Esophagus muscularis mucosa (tissue), 4 donors: ENCODE data around the gene CELF5. TPM values are rescaled to one million over a fixed set of nuclear protein-coding genes. Genes with fewer than 3 reads are reported as not detected.

Experiments
- DNase-seq: peaks from one replicate; pipeline ENCODE4 v3.0.0-alpha.2; 2017; ENCODE audit errors: extremely low spot score
- H3K27ac ChIP-seq, 4 donors: fragments of 200-600 bp; sonication (generic); replicated peaks in 1 of 4; 1 replicate in 3 of 4; 2 replicates in 1 of 4; pipeline ENCODE4 v1.5.1; 2016 to 2019; ENCODE audit warnings: mild to moderate bottlenecking in 1 of 4
- H3K27me3 ChIP-seq, 4 donors: fragments of 200-600 bp; sonication (generic); one replicate each; pipeline versions ENCODE4 v1.5.1 to v1.6.0; 2016 to 2019
- H3K36me3 ChIP-seq, 4 donors: fragments of 200-600 bp; sonication (generic); one replicate each; pipeline ENCODE4 v1.5.1; 2016 to 2019
- H3K4me1 ChIP-seq, 4 donors: fragments of 200-600 bp; sonication (generic); one replicate each; pipeline ENCODE4 v1.5.1; 2016 to 2019
- H3K4me3 ChIP-seq, 4 donors: fragments of 200-600 bp; sonication (generic); 1 replicate in 2 of 4; 2 replicates in 2 of 4; pipeline ENCODE4 v1.5.1; 2016 to 2019; ENCODE audit warnings: mild to moderate bottlenecking in 4 of 4, moderate library complexity in 1 of 4
- H3K9me3 ChIP-seq, 4 donors: fragments of 200-600 bp; sonication (generic); 1 replicate in 3 of 4; 2 replicates in 1 of 4; pipeline ENCODE4 v1.5.1; 2016 to 2019
- EP300 ChIP-seq: sonication (generic); formaldehyde crosslinking; IDR thresholded peaks from one replicate; pipeline ENCODE4 v1.6.1; 2017; ENCODE audit warnings: antibody characterized with exemption
- POLR2A ChIP-seq: fragments of 450-650 bp; IDR thresholded peaks from one replicate; pipeline ENCODE4 v1.6.1; 2017; ENCODE audit warnings: antibody characterized with exemption, moderate library complexity, mild to moderate bottlenecking, low read depth
- POLR2AphosphoS5 ChIP-seq, 2 donors: sonication (generic); formaldehyde crosslinking; IDR thresholded peaks; one replicate each; pipeline ENCODE4 v1.6.1; 2017; ENCODE audit warnings: antibody characterized with exemption in 2 of 2
- WGBS: methylation state at CpG from one replicate; pipeline ENCODE4 v1.1.5; 2018; 5-methylcytosine and 5-hydroxymethylcytosine counted together
- intact Hi-C: fragments of 100-400 bp; cut with DNase I; formaldehyde crosslinking; loops from one replicate; pipeline ENCODE4 v1.15.1; 2023
- total RNA-seq, 4 donors: library from RNA; depleted of rRNA; stranded (reverse); fragments of >200 nt; gene quantifications; one replicate each; pipeline versions ENCODE4 v1.1.0 to v1.2.1, GENCODE V29; 2016
- TF ChIP-seq, protein P1 (sequence below), 3 experiments: fragments of 200-600 bp in 2 of 3; fragments of 450-650 bp in 1 of 3; sonication (generic) in 2 of 3; IDR thresholded peaks; one replicate each; pipeline ENCODE4 v1.5.1; 2017 to 2019; ENCODE audit warnings: antibody characterized with exemption in 3 of 3, mild to moderate bottlenecking in 2 of 3, moderate library complexity in 1 of 3

Gene CELF5
- total RNA-seq, 4 donors from 2014 or later, result 0.17 TPM; not detected in 3

DNA sequence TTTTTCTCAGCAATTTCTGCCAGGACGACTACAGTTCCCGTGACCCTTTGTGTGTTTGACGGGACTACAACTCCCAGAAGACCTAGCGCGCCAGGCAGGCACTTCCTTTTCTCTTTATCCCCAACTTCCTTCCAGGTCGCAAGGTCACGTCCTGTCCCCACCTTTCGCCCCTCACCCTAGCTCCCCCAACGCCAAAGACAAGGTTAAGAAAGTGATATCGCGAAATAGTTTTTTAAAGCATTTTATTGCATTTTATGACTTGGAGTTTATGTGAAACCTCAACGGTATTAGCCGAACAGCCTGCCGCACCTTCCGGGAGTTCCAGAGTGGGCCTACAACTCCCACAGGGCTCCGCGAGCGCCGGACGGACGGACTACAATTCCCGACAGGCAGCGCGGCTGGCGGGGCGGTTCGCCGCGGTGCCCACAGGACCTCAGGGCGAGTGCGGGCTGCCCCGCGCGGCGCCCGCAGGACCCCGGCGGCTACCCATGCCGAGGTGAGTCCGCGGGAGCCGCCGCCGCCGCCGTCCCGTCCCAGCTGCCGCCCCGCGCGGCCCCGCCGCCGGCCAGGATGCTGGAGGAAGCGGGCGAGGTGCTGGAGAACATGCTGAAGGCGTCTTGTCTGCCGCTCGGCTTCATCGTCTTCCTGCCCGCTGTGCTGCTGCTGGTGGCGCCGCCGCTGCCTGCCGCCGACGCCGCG is 38.9 kb upstream of the CELF5 start, which contains the start of gene NCLN:
NCLN (plus strand) TSS at position 470 of the 699 bp plus-strand sequence; CDS start at position 571, 101 bp downstream.
- H3K4me1 ChIP-seq, result peaks cover 16 to 51% (median 37%) of the 10 kb centered on the region in 4 donors
- no peaks in the 10 kb centered on the region for H3K27me3 ChIP-seq
- peaks cover 0 to 17% (median 11%) of the 10 kb centered on the region in 4 donors for H3K36me3 ChIP-seq
- TF ChIP-seq EP300 (no peak), POLR2AphosphoS5 (IDR thresholded peaks at IDR 0.05) (peak; percentile 62 to 71)
- peak within 1 kb of the TSS; percentile 84 to 97 (median 95) for H3K4me3 ChIP-seq
- WGBS, result under 1% methylated on average over 20 of the region's 69 CpGs
- intact Hi-C loops, result no loop called here
- H3K27ac ChIP-seq, result peak within 1 kb of the TSS; percentile 73 to 85 (median 81)
- peak; percentile 99 for DNase-seq
- H3K9me3 ChIP-seq, result no peaks in the 10 kb centered on the region

DNA sequence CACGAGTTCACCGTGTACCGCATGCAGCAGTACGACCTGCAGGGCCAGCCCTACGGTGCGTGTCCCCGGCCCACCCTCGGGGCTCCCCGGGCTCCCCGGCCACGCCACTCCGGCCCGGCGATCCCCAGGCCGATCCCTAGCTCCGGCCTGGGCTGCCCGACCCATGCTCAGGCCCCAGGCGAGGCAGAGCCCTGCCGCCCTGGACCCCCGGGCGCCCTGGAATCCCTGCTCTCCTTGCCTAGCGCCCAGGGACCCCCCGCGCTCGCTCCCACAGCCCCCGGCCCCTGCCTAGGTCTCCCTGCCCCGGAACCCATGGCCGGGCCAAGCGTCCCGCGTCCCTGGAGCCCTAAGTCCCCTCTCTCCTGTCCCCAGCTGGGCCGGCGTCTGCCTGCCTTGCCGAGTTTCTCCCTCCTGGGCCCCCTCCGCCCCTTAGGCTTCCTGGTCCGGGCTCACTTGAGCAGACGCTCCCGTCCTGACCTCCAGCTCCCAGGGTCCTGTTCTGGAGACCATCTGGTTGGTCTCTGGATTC is 38.2 kb upstream of the CELF5 start:
- intact Hi-C loops, result no loop called here
- peak overlapping the region; percentile 84 to 97 (median 95) for H3K4me3 ChIP-seq
- peaks cover 0 to 18% (median 12%) of the 10 kb centered on the region in 4 donors for H3K36me3 ChIP-seq
- no peaks in the 10 kb centered on the region for H3K9me3 ChIP-seq
- WGBS, result 2% methylated on average over 13 of the region's 38 CpGs
- no peaks in the 10 kb centered on the region for H3K27me3 ChIP-seq
- H3K27ac ChIP-seq, result peak overlapping the region; percentile 73 to 85 (median 81)
- TF ChIP-seq, protein P1, sequence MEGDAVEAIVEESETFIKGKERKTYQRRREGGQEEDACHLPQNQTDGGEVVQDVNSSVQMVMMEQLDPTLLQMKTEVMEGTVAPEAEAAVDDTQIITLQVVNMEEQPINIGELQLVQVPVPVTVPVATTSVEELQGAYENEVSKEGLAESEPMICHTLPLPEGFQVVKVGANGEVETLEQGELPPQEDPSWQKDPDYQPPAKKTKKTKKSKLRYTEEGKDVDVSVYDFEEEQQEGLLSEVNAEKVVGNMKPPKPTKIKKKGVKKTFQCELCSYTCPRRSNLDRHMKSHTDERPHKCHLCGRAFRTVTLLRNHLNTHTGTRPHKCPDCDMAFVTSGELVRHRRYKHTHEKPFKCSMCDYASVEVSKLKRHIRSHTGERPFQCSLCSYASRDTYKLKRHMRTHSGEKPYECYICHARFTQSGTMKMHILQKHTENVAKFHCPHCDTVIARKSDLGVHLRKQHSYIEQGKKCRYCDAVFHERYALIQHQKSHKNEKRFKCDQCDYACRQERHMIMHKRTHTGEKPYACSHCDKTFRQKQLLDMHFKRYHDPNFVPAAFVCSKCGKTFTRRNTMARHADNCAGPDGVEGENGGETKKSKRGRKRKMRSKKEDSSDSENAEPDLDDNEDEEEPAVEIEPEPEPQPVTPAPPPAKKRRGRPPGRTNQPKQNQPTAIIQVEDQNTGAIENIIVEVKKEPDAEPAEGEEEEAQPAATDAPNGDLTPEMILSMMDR (IDR thresholded peaks at IDR 0.05), result peak in 1 of 3 experiments; percentile 5
- no peak for TF ChIP-seq EP300
- TF ChIP-seq POLR2A, result no peak
- H3K4me1 ChIP-seq, result peaks cover 16 to 51% (median 37%) of the 10 kb centered on the region in 4 donors
- DNase-seq, result no peak

DNA sequence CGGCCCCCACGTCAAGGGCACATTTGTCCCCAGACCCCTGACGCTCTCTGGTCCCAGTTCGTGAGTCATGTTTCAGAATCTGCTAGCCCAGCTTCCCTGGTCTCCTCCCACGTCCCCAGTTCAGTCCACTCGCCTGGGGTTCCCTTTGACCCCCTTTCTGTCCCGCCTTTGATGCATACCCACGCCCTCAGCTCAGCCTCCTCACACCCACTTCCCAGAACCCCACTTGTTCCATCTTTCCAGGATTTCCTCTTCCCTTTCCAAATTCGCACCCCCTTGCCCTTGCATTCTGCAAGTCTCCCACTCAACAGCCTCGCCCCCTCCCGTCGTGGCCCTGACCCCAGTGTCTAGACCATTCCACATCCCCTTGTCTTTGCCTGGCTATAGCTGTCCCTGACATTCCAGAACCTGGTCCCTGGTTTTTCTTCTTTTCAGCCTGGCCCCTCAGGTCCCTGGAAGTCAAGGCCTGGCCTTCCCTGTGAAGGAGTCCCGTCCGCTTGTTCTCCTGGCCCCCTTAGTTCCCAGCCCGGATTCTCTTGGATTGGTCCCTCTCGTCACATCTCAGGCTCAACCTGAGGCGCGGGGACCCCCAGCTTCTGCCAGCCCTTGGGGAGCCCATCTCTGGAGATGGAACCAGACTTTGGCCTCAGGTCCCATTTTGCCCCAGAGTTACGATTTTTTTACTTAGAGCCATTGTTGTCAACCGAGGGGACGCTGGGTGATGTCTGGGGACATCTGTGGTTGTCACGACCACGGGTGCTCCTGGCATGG is 37.4 kb upstream of the CELF5 start:
- Histone ChIP-seq H3K4me1 (peaks cover 16 to 51% (median 37%) of the 10 kb centered on the region in 4 donors), H3K9me3 (no peaks in the 10 kb centered on the region), H3K4me3 (peak overlapping the region; percentile 84 to 97 (median 95)), H3K36me3 (peaks cover 0 to 20% (median 14%) of the 10 kb centered on the region in 4 donors), H3K27ac (no peak overlapping the region), H3K27me3 (no peaks in the 10 kb centered on the region)
- TF ChIP-seq POLR2A (no peak), POLR2AphosphoS5 (IDR thresholded peaks at IDR 0.05) (no peak), EP300 (no peak)
- TF ChIP-seq, protein P1 (IDR thresholded peaks at IDR 0.05), result no peak
- DNase-seq, result no peak
- 65% methylated on average over 23 of the region's 23 CpGs for WGBS
- intact Hi-C loops, result no loop called here

DNA sequence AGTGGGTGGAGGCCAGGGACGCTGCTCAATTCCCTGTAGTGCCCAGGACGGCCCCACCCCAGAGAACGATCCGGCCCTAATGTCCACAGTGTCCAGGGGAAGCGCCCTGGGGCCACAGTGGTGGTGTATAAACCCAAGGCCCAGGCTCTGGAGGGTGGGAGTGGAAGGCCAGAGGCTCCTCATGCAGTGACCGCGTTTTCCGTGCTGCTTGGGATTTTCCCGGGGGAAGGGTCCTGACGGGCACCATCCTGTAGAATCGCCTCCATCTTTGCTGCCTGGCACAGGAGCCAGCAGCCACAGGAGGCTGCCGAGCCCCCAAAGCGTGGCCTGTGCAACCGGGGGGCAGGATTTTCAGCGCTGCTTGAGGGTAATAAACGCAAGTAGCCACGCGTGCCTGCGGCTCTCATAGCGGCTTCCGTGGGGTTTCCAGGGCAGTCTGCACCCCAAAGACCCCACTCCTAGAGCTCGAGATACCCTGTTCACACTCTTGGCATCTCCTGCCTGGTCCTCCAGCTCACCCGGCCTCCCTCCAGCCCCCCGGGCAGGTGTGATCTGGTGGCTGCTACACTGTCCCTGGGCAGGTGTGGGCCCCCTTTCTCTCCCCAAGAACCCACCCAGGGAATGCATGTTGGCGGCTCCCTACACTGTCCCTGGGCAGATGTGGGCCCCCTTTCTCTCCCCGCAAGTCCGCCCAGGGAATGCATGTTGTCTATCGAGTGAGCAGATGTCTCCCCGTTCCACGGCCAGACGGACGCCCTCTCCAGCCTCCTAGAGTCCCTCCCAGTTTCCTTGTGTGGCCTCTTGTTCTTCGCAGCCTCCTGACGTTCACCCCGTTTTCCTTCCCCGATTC is 36.6 kb upstream of the CELF5 start:
- no peak for DNase-seq
- TF ChIP-seq POLR2A, result no peak
- TF ChIP-seq POLR2AphosphoS5 (IDR thresholded peaks at IDR 0.05), result no peak
- TF ChIP-seq, protein P1 (IDR thresholded peaks at IDR 0.05), result no peak
- no peak for TF ChIP-seq EP300
- H3K27me3 ChIP-seq, result no peaks in the 10 kb centered on the region
- 81% methylated on average over 35 of the region's 36 CpGs for WGBS
- no peak overlapping the region for H3K27ac ChIP-seq
- H3K4me3 ChIP-seq, result no peak overlapping the region
- peaks cover 16 to 51% (median 37%) of the 10 kb centered on the region in 4 donors for H3K4me1 ChIP-seq
- H3K36me3 ChIP-seq, result peaks cover 0 to 27% (median 20%) of the 10 kb centered on the region in 4 donors
- no peaks in the 10 kb centered on the region for H3K9me3 ChIP-seq
- intact Hi-C loops, result no loop called here
